ENCODE measurements around the gene GAS2L3. TPM values are rescaled to one million over a fixed set of nuclear protein-coding genes. Genes with fewer than 3 reads are reported as not detected.

GAS2L3 gene
- total RNA-seq, 6 experiments from 2014 or later = 1.2 to 9.4 (median 2.8) TPM

- no peak for ATAC-seq
- Histone ChIP-seq H3K27ac (no peak overlapping the region), H3K9me3 (no peaks in the 10 kb centered on the region), H3K4me3 (no peak overlapping the region), H3K27me3 (no peaks in the 10 kb centered on the region), H3K36me3 (no peaks in the 10 kb centered on the region), H3K4me1 (no peaks in the 10 kb centered on the region)
- WGBS (ENCODE audit: insufficient coverage, low coverage, low lambda C conversion rate, missing lambda C conversion rate) = 50% methylated on average over 6 of the region's 6 CpGs
- intact Hi-C loops (cut with DNase I) = no loop called here
- no peak for TF ChIP-seq POLR2A (IDR thresholded peaks at IDR 0.05)
- no peak for TF ChIP-seq CTCF (IDR thresholded peaks at IDR 0.05)
- no peak for DNase-seq
Observed at GRCh38 chr12:100661300-100661951, 87.9 kb downstream of the GAS2L3 start.

DNA sequence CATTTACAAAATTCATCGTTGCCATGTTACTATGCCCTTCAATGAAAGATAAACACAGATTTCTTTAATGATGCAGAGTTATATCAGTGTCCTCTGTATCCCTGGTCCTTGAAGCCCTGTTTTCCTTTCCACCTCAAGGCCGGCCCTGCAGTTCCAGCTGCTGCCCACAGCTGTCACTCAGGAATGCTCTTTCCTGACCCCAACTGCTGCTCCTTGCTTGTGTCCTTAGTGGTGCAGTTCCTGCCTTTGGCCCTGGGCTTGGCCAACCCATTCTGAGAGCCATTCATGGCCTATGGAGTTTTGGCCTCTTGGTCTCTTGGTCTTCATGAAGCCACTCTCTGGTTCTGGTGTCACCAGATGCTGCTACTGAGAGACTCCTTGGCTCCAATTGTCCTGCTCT is 93.1 kb downstream of the GAS2L3 start:
- WGBS (ENCODE audit: insufficient coverage, low coverage, low lambda C conversion rate, missing lambda C conversion rate) = 60% methylated on average over 2 of the region's 2 CpGs
- Histone ChIP-seq H3K9me3 (no peaks in the 10 kb centered on the region), H3K4me3 (no peak overlapping the region), H3K4me1 (no peaks in the 10 kb centered on the region), H3K27ac (no peak overlapping the region), H3K36me3 (no peaks in the 10 kb centered on the region), H3K27me3 (no peaks in the 10 kb centered on the region)
- TF ChIP-seq POLR2A (IDR thresholded peaks at IDR 0.05) (no peak), CTCF (IDR thresholded peaks at IDR 0.05) (no peak)
- intact Hi-C loops (cut with DNase I) = no loop called here
- ATAC-seq (no peak), DNase-seq (no peak)

DNA sequence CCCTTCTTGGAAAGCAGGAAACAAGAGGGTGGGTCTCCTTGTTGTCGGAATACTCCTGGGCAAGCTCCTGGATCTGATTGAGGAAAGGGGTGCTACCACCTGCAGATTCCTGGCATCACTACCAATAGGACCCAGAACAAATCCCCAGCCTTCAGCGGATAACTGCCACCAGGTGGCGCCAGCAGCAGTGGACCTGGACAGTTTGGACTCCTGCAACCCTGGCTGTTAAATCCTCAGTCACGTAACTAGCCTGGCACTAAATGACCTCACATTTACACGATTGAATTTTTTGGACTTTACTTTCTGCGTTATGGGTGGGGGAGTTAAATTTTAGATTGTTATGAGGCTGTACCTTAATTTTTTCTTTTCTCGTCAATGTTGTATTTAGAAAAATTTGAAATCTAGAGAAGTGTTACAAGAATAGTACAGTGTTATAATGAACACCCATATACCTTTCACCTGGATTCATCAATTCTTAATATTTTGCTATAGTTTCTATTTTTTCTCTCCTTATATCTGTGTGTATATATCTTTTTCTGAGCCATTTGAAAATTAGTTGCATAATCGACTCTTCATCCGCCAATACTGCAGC is 95.6 kb downstream of the GAS2L3 start:
- intact Hi-C loops (cut with DNase I) = no loop called here
- no peak for TF ChIP-seq POLR2A (IDR thresholded peaks at IDR 0.05)
- peak; percentile 68 to 89 (median 88) for TF ChIP-seq CTCF (IDR thresholded peaks at IDR 0.05)
- WGBS (ENCODE audit: insufficient coverage, low coverage, low lambda C conversion rate, missing lambda C conversion rate) = 28% methylated on average over 9 of the region's 9 CpGs
- Histone ChIP-seq H3K9me3 (no peaks in the 10 kb centered on the region), H3K4me1 (no peaks in the 10 kb centered on the region), H3K27me3 (no peaks in the 10 kb centered on the region), H3K36me3 (no peaks in the 10 kb centered on the region), H3K4me3 (no peak overlapping the region), H3K27ac (no peak overlapping the region)
- DNase-seq (peak; percentile 79 to 81 (median 80)), ATAC-seq (peak; percentile 94 to 99 (median 96))

GRCh38 chr12:100669922-100670321 is 96.4 kb downstream of the GAS2L3 start:
- Histone ChIP-seq H3K27me3 (no peaks in the 10 kb centered on the region), H3K4me1 (no peaks in the 10 kb centered on the region), H3K27ac (no peak overlapping the region), H3K9me3 (no peaks in the 10 kb centered on the region), H3K4me3 (no peak overlapping the region), H3K36me3 (no peaks in the 10 kb centered on the region)
- ATAC-seq = no peak
- intact Hi-C loops (cut with DNase I) = loop anchor here in 1 of 2 donors (10.0 kb wide), 1 partner anchor 315 kb away; the partner anchor contains the start of gene SLC17A8
- TF ChIP-seq CTCF (IDR thresholded peaks at IDR 0.05) (no peak), POLR2A (IDR thresholded peaks at IDR 0.05) (no peak)
- 63% methylated on average over 3 of the region's 4 CpGs for WGBS (ENCODE audit: insufficient coverage, low coverage, low lambda C conversion rate, missing lambda C conversion rate)
- no peak for DNase-seq
